ENCODE measurements around the gene PTPRZ1. TPM values are rescaled to one million over a fixed set of nuclear protein-coding genes. Genes with fewer than 3 reads are reported as not detected.

Gene PTPRZ1
- total RNA-seq, 1 donor from 2014 or later, result 154 TPM

- DNase-seq (ENCODE audit: low spot score), result no peak
- peaks cover 15% of the 10 kb centered on the region for H3K36me3 ChIP-seq
- no peak overlapping the region for H3K27ac ChIP-seq
- peaks cover 7% of the 10 kb centered on the region for H3F3A ChIP-seq (ENCODE audit: low read depth)
- no peak overlapping the region for H3K9ac ChIP-seq
- H3K4me1 Mint-ChIP-seq, result no peaks in the 10 kb centered on the region
- no peaks in the 10 kb centered on the region for H3K27me3 ChIP-seq
- no peaks in the 10 kb centered on the region for H3K79me2 ChIP-seq (ENCODE audit: low read depth)
- no peak overlapping the region for H3K27ac Mint-ChIP-seq
- TF ChIP-seq CTCF (IDR thresholded peaks at IDR 0.05) (no peak), EZH2 (IDR thresholded peaks at IDR 0.05) (no peak), EZH2phosphoT487 (IDR thresholded peaks at IDR 0.05) (no peak)
- no peaks in the 10 kb centered on the region for H3K9me3 Mint-ChIP-seq
- no peak overlapping the region for H2AFZ ChIP-seq (replicated peaks)
- no peaks in the 10 kb centered on the region for H3K9me3 ChIP-seq (ENCODE audit: low read depth)
- H3K4me3 ChIP-seq, result no peak overlapping the region
- H4K20me1 ChIP-seq (ENCODE audit: low read depth), result no peaks in the 10 kb centered on the region
- H3K4me1 ChIP-seq, result no peaks in the 10 kb centered on the region
- peaks cover 28% of the 10 kb centered on the region for H3K36me3 Mint-ChIP-seq
- H3K4me3 Mint-ChIP-seq, result no peak overlapping the region
- H3K4me2 ChIP-seq, result no peak overlapping the region
- no peaks in the 10 kb centered on the region for H3K27me3 Mint-ChIP-seq (ENCODE audit: insufficient read depth, low read depth)
Measured at GRCh38 chr7:122054393-122054792, 181.4 kb downstream of the PTPRZ1 start.

GRCh38 chr7:122055073-122055472 is 182.1 kb downstream of the PTPRZ1 start:
- Histone ChIP-seq H3K79me2 (ENCODE audit: low read depth) (no peaks in the 10 kb centered on the region), H3K4me2 (no peak overlapping the region), H3K27me3 (no peaks in the 10 kb centered on the region), H3K4me3 (no peak overlapping the region), H3K4me1 (no peaks in the 10 kb centered on the region), H3F3A (ENCODE audit: low read depth) (peaks cover 7% of the 10 kb centered on the region), H3K27ac (no peak overlapping the region), H3K9me3 (ENCODE audit: low read depth) (no peaks in the 10 kb centered on the region), H3K36me3 (peaks cover 18% of the 10 kb centered on the region), H4K20me1 (ENCODE audit: low read depth) (no peaks in the 10 kb centered on the region), H3K9ac (no peak overlapping the region), H2AFZ (replicated peaks) (no peak overlapping the region)
- H3K27me3 Mint-ChIP-seq (ENCODE audit: insufficient read depth, low read depth), result no peaks in the 10 kb centered on the region
- no peak overlapping the region for H3K27ac Mint-ChIP-seq
- no peaks in the 10 kb centered on the region for H3K9me3 Mint-ChIP-seq
- no peak for TF ChIP-seq EZH2phosphoT487 (IDR thresholded peaks at IDR 0.05)
- no peak for TF ChIP-seq CTCF (IDR thresholded peaks at IDR 0.05)
- no peak for TF ChIP-seq EZH2 (IDR thresholded peaks at IDR 0.05)
- no peaks in the 10 kb centered on the region for H3K4me1 Mint-ChIP-seq
- DNase-seq (ENCODE audit: low spot score), result no peak
- peaks cover 29% of the 10 kb centered on the region for H3K36me3 Mint-ChIP-seq
- H3K4me3 Mint-ChIP-seq, result no peak overlapping the region

GRCh38 chr7:122056977-122057376 is 184.0 kb downstream of the PTPRZ1 start:
- no peak for DNase-seq (ENCODE audit: low spot score)
- TF ChIP-seq EZH2 (IDR thresholded peaks at IDR 0.05), result no peak
- no peak for TF ChIP-seq EZH2phosphoT487 (IDR thresholded peaks at IDR 0.05)
- TF ChIP-seq CTCF (IDR thresholded peaks at IDR 0.05), result no peak
- Mint-ChIP-seq H3K4me3 (no peak overlapping the region), H3K36me3 (peaks cover 26% of the 10 kb centered on the region), H3K27me3 (ENCODE audit: insufficient read depth, low read depth) (peaks cover 2% of the 10 kb centered on the region), H3K4me1 (no peaks in the 10 kb centered on the region), H3K9me3 (no peaks in the 10 kb centered on the region), H3K27ac (no peak overlapping the region)
- no peak overlapping the region for H3K4me3 ChIP-seq
- H3K4me1 ChIP-seq, result no peaks in the 10 kb centered on the region
- peaks cover 7% of the 10 kb centered on the region for H3F3A ChIP-seq (ENCODE audit: low read depth)
- no peaks in the 10 kb centered on the region for H3K27me3 ChIP-seq
- H2AFZ ChIP-seq (replicated peaks), result no peak overlapping the region
- no peak overlapping the region for H3K9ac ChIP-seq
- H3K36me3 ChIP-seq, result peaks cover 24% of the 10 kb centered on the region
- H3K27ac ChIP-seq, result no peak overlapping the region
- no peaks in the 10 kb centered on the region for H4K20me1 ChIP-seq (ENCODE audit: low read depth)
- H3K79me2 ChIP-seq (ENCODE audit: low read depth), result no peaks in the 10 kb centered on the region
- no peak overlapping the region for H3K4me2 ChIP-seq
- no peaks in the 10 kb centered on the region for H3K9me3 ChIP-seq (ENCODE audit: low read depth)
